ENCODE measurements around the gene ZNF664. TPM values are rescaled to one million over a fixed set of nuclear protein-coding genes. Genes with fewer than 3 reads are reported as not detected.
A peak's percentile ranks its signal among the peaks of the same experiment; 100 is the strongest.

ZNF664 gene
- total RNA-seq, 2 experiments from 2014 or later = 45.6 to 59.8 TPM

GRCh38 chr12:123966596-123966995 lies 6.4 kb upstream of the ZNF664 start:
- no peaks in the 10 kb centered on the region for H4K20me1 ChIP-seq (ENCODE audit: insufficient read depth, low read length)
- no peaks in the 10 kb centered on the region for H3K36me3 ChIP-seq (ENCODE audit: insufficient read depth, low read length)
- no peak for DNase-seq (ENCODE audit: low spot score)
- H3K9me2 ChIP-seq (ENCODE audit: insufficient read depth, low read length) = no peaks in the 10 kb centered on the region
- no peaks in the 10 kb centered on the region for H3K9me3 ChIP-seq (ENCODE audit: low read length)
- CTCF ChIA-PET (ENCODE audit: unreplicated experiment) = no interaction called here
- no peak for TF ChIP-seq CTCF (conservative IDR thresholded peaks at IDR 0.05; ENCODE audit: low read length)
- H3K4me2 ChIP-seq (ENCODE audit: low read length) = no peak overlapping the region
- H3K4me3 ChIP-seq (ENCODE audit: low read depth, low read length, poor library complexity, severe bottlenecking) = no peak overlapping the region
- H3K79me2 ChIP-seq (ENCODE audit: insufficient read depth, low read depth, low read length) = no peaks in the 10 kb centered on the region
- intact Hi-C loops (cut with micrococcal nuclease; ENCODE audit: unreplicated experiment) = no loop called here
- no peak overlapping the region for H3K27ac ChIP-seq (ENCODE audit: low read depth, low read length, poor library complexity, severe bottlenecking)
- no TSS peak for BruUV-seq (replicated peaks)
- no peak overlapping the region for H2AFZ ChIP-seq (ENCODE audit: low read length)
- POLR2A ChIA-PET = no interaction called here
- peaks cover 4% of the 10 kb centered on the region for H3K4me1 ChIP-seq (ENCODE audit: insufficient read depth, low read length, poor library complexity, severe bottlenecking)

GRCh38 chr12:123967121-123967586 lies 5.9 kb upstream of the ZNF664 start:
- TF ChIP-seq CTCF (conservative IDR thresholded peaks at IDR 0.05; ENCODE audit: low read length) (no peak), EZH2phosphoT487 (IDR thresholded peaks at IDR 0.05; ENCODE audit: borderline replicate concordance, low read depth, low read length) (no peak)
- H4K20me1 ChIP-seq (ENCODE audit: insufficient read depth, low read length) = no peaks in the 10 kb centered on the region
- H3K27ac ChIP-seq (ENCODE audit: low read depth, low read length, poor library complexity, severe bottlenecking) = no peak overlapping the region
- H3K79me2 ChIP-seq (ENCODE audit: insufficient read depth, low read depth, low read length) = no peaks in the 10 kb centered on the region
- ChIA-PET CTCF (ENCODE audit: unreplicated experiment) (no interaction called here), POLR2A (no interaction called here)
- DNase-seq (ENCODE audit: low spot score) = no peak
- no peak overlapping the region for H3K4me3 ChIP-seq (ENCODE audit: low read depth, low read length, poor library complexity, severe bottlenecking)
- no peaks in the 10 kb centered on the region for H3K36me3 ChIP-seq (ENCODE audit: insufficient read depth, low read length)
- no peaks in the 10 kb centered on the region for H3K9me3 ChIP-seq (ENCODE audit: low read length)
- no peaks in the 10 kb centered on the region for H3K9me2 ChIP-seq (ENCODE audit: insufficient read depth, low read length)
- intact Hi-C loops (cut with micrococcal nuclease; ENCODE audit: unreplicated experiment) = no loop called here
- peaks cover 7% of the 10 kb centered on the region for H3K4me1 ChIP-seq (ENCODE audit: insufficient read depth, low read length, poor library complexity, severe bottlenecking)
- no peak overlapping the region for H2AFZ ChIP-seq (ENCODE audit: low read length)
- no TSS peak for BruUV-seq (replicated peaks)
- H3K4me2 ChIP-seq (ENCODE audit: low read length) = no peak overlapping the region

- Histone ChIP-seq H3K4me2 (ENCODE audit: low read length) (peak overlapping the region; percentile 75), H3K9me2 (ENCODE audit: insufficient read depth, low read length) (no peaks in the 10 kb centered on the region), H3K4me3 (ENCODE audit: low read depth, low read length, poor library complexity, severe bottlenecking) (peak overlapping the region; percentile 82), H4K20me1 (ENCODE audit: insufficient read depth, low read length) (0 out of 2 replicates have a peak, but pooled peaks cover 5% of the 10 kb centered on the region), H2AFZ (ENCODE audit: low read length) (peak overlapping the region; percentile 76; the same call in 1 of the 2 replicates), H3K36me3 (ENCODE audit: insufficient read depth, low read length) (peaks cover 10% of the 10 kb centered on the region), H3K27ac (ENCODE audit: low read depth, low read length, poor library complexity, severe bottlenecking) (no peak overlapping the region), H3K4me1 (ENCODE audit: insufficient read depth, low read length, poor library complexity, severe bottlenecking) (peaks cover 17% of the 10 kb centered on the region), H3K9me3 (ENCODE audit: low read length) (no peaks in the 10 kb centered on the region), H3K79me2 (ENCODE audit: insufficient read depth, low read depth, low read length) (peaks cover 17% of the 10 kb centered on the region; the same call in 1 of the 2 replicates)
- ChIA-PET CTCF (ENCODE audit: unreplicated experiment) (no interaction called here), POLR2A (interaction anchor here (0.5 to 0.9 kb wide), 3 partner anchors 16 to 238 kb away, joined by 3 to 4 read pairs (median 3); no protein-coding TSS in a partner anchor)
- no peak for DNase-seq (ENCODE audit: low spot score)
- BruUV-seq (replicated peaks) = no TSS peak
- intact Hi-C loops (cut with micrococcal nuclease; ENCODE audit: unreplicated experiment) = loop anchor here (5.0 kb wide), 1 partner anchor 259 kb away; the partner anchor contains the start of gene ATP6V0A2
- TF ChIP-seq CTCF (conservative IDR thresholded peaks at IDR 0.05; ENCODE audit: low read length) = no peak
- TF ChIP-seq EZH2phosphoT487 (IDR thresholded peaks at IDR 0.05; ENCODE audit: borderline replicate concordance, low read depth, low read length) = no peak; the same call in 1 of the 2 replicates
Observed at GRCh38 chr12:123971449-123971769, 1.6 kb upstream of the ZNF664 start.
